Retinal pigment epithelial cell (primary cell): ENCODE data around the gene CACNA2D4.

Experiments
- DNase-seq: peaks from one replicate; pipeline ENCODE4 v3.0.0-alpha.2; 2010; ENCODE audit warnings: low read depth
- H3K4me3 ChIP-seq: 2 replicates; pipeline ENCODE4 v1.5.1; 2011; ENCODE audit warnings: mild to moderate bottlenecking, low read length, control low read depth, moderate library complexity
- TF ChIP-seq, protein P1 (sequence below): conservative IDR thresholded peaks from 2 replicates; pipeline ENCODE4 v1.5.1; 2011; ENCODE audit warnings: low read depth, low read length, control low read depth, inconsistent platforms

CACNA2D4 gene

DNA sequence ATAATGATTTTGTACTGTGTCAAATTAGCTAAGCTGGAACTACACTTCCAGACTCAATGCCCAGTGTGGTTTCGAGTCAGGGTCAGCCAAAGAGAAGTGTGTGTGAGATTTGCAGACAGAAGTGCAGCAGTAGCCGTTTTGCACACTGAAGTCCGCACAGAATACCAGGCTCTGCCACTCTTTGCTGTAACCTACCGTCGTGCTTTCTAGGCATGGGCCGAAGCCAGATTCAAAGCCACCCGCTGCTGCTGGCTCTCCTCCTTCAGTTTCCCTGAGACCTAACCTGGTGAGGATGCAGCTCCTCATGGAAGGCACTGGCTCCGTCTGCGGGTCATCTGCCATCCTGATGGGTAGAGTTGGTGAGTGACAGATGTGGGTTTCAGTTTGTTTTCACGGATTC is 49.3 kb downstream of the CACNA2D4 start:
- no peak for DNase-seq
- TF ChIP-seq, protein P1, sequence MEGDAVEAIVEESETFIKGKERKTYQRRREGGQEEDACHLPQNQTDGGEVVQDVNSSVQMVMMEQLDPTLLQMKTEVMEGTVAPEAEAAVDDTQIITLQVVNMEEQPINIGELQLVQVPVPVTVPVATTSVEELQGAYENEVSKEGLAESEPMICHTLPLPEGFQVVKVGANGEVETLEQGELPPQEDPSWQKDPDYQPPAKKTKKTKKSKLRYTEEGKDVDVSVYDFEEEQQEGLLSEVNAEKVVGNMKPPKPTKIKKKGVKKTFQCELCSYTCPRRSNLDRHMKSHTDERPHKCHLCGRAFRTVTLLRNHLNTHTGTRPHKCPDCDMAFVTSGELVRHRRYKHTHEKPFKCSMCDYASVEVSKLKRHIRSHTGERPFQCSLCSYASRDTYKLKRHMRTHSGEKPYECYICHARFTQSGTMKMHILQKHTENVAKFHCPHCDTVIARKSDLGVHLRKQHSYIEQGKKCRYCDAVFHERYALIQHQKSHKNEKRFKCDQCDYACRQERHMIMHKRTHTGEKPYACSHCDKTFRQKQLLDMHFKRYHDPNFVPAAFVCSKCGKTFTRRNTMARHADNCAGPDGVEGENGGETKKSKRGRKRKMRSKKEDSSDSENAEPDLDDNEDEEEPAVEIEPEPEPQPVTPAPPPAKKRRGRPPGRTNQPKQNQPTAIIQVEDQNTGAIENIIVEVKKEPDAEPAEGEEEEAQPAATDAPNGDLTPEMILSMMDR = no peak

DNA sequence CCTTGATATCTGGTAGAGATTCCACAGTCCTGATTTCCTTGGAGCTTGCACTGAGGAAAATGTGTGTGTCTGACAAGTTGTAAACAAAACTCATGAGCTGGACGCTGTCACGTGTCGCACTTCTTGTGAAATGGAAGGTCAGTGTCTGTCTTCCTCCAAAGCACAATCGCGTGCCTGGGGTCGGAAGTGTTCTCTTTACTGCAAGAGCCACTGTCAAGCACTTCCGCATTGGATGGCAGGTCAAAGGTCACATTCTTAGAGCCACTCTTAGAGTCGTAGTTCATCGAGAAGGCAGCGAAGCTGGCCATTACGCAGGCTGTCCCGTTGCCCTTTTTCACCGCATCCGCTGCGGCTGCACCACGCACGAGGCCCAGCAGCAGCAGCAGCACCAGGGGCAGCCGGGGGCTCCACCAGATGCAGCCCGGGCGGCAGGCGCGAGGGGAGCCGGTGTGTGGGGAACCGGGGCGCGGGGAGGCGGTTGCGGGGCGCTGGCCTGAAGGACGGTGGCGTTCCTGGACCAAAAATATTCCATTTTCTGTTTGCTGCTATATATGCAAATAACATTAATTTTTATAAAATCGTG is 53.1 kb downstream of the CACNA2D4 start:
- DNase-seq = no peak
- TF ChIP-seq, protein P1 = no peak
- no peak overlapping the region for H3K4me3 ChIP-seq

More for the DNA sequence above, 49.3 kb downstream of the CACNA2D4 start:
- no peak overlapping the region for H3K4me3 ChIP-seq

DNA sequence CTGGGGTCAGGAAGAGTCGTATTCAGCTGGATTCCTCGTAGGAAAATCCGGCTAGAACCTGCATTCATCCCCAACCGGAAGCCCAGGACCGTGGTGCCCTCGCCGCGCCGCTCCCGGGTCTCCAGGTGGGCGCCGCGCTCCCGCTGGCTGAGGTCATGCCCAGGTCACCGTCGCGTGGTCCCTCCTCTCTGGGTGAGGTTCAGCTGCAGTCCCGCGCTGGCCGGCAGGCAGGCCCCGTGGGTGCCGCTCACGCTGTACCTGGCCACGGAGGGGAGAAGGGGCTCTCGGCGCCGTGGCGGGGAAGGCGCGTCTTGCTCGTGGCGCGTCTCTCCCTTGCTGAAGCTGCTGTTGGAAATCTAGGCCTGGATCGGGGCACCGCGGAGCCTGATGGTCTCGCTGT is 53.6 kb downstream of the CACNA2D4 start:
- TF ChIP-seq, protein P1 = no peak
- H3K4me3 ChIP-seq = no peak overlapping the region
- no peak for DNase-seq

DNA sequence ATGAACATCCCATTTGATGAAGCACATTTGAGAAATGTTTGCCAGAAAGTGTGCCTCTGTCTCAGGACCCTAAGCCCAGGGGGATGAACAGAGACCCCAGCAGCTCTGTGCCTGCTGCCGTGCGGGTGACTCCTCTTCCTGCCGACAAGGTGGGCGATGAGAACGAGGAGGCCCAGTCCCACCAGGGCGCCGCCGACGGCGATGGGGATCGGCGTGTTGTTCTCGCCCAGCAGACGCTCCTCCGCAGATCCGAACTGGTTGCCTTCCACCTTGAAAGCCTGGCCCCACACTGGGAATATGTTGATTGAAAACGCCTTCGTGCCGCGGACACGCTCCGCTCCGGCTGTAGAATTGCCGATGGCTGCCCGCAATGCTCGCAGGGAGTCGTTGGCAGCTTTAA is 54.0 kb downstream of the CACNA2D4 start:
- TF ChIP-seq, protein P1 = no peak
- no peak for DNase-seq
- H3K4me3 ChIP-seq = no peak overlapping the region

DNA sequence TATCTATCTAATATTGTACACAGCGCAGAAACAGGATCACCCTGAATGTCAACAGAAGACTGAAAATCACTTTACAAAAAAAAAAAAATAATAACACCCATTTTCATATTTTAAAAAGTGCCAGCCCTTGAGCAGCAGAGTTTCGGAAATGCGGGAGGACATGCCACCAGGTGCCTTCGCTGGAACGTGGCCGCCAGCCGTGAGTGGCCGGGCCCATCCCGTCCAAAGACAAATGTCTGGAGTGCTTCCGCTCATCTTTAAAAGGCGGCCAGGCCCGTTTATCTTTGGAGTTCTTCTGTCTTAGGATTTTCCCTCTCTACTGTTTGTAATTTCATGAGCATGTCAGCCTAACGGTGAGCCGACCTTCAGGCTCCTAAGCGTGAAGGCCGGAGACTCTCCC is 54.6 kb downstream of the CACNA2D4 start:
- DNase-seq = no peak
- H3K4me3 ChIP-seq = no peak overlapping the region
- TF ChIP-seq, protein P1 = no peak

DNA sequence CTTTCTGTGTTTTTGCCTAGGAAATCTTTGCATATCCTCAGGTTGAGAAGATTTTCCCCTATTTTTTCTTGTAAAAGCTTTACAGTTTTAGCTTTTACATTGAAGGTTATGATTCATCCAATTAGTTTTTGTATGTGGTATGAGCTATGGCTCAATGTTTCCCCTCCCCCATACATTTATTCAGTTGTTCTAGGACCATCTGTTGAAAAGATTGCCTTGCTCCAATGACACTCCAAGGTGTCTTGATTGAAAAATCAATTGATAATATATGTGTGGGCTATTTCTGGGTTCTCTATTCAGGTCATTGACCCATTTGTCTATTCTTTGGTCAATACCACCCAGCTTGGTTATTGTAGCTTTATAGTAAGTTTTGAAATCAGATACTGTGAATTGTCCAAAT is 55.5 kb downstream of the CACNA2D4 start:
- DNase-seq = no peak

DNA sequence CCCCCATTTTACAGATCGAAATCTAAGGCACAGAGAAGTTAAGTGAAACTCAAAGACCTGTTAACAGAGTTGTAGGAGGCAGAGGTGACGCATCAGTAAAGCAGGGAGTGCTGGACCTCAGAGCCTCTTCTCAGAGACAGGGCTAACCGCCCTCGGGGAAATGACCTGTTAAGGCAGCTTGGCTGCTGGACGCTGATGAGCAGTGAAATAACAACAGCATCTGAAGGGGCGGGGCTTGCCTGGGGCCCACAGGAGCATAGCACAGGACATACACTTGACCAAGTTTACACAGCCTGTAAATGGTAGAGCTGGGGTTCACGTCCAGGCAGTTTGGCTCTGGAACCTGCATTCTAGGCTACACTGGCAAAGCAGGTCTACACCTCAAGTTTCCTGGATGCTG is 58.8 kb downstream of the CACNA2D4 start:
- no peak overlapping the region for H3K4me3 ChIP-seq
- DNase-seq = no peak
- TF ChIP-seq, protein P1 = no peak

More for the DNA sequence above, 55.5 kb downstream of the CACNA2D4 start:
- TF ChIP-seq, protein P1 = no peak
- H3K4me3 ChIP-seq = no peak overlapping the region
